ENCODE data around the gene KIAA1614.

DNA sequence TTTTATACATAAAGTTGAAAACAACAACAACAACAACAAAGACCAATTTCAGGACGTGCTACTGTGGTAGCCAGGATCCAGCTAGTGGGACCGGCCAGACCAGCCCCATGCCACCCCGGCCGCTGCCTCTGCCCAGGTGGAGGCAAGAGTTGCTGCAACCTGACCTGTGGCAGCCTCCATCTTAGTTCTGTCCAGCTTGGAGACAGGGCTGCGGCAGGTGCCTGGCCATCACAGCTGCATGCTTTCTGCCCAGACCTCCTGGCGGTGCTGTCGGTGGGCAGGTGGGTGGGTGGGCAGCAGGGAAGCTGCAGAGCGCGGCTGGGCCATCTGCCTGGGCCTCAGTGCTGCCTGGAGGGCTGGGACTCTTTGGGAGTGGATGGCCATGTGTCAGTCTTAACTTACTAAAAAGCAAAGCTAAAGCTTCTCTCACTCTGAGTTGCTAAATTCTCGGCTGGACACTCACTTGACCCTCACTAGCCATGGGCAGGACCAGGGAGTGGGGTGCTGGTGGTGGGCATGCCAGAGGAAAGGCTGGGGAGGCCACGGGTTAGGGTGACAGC is 38.6 kb downstream of the KIAA1614 start:
- TF ChIP-seq, protein P1, sequence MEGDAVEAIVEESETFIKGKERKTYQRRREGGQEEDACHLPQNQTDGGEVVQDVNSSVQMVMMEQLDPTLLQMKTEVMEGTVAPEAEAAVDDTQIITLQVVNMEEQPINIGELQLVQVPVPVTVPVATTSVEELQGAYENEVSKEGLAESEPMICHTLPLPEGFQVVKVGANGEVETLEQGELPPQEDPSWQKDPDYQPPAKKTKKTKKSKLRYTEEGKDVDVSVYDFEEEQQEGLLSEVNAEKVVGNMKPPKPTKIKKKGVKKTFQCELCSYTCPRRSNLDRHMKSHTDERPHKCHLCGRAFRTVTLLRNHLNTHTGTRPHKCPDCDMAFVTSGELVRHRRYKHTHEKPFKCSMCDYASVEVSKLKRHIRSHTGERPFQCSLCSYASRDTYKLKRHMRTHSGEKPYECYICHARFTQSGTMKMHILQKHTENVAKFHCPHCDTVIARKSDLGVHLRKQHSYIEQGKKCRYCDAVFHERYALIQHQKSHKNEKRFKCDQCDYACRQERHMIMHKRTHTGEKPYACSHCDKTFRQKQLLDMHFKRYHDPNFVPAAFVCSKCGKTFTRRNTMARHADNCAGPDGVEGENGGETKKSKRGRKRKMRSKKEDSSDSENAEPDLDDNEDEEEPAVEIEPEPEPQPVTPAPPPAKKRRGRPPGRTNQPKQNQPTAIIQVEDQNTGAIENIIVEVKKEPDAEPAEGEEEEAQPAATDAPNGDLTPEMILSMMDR (IDR thresholded peaks at IDR 0.05) = no peak
- no peak for TF ChIP-seq TEAD4 (IDR thresholded peaks at IDR 0.05; ENCODE audit: borderline replicate concordance, insufficient read depth)
- TF ChIP-seq MAX (IDR thresholded peaks at IDR 0.05; ENCODE audit: low read depth) = no peak
- no peak for TF ChIP-seq EP300 (IDR thresholded peaks at IDR 0.05; ENCODE audit: borderline replicate concordance in 1 of 2, low read depth in 1 of 2, low read length in 1 of 2)
- TF ChIP-seq MEF2A (IDR thresholded peaks at IDR 0.05; ENCODE audit: borderline replicate concordance, low read depth) = no peak
- no peak for TF ChIP-seq EZH2phosphoT487 (IDR thresholded peaks at IDR 0.05; ENCODE audit: borderline replicate concordance, low read depth)
- TF ChIP-seq POLR2AphosphoS5 (IDR thresholded peaks at IDR 0.05; ENCODE audit: low read depth, low read length) = no peak
- no peak for TF ChIP-seq RXRA (IDR thresholded peaks at IDR 0.05; ENCODE audit: borderline replicate concordance, low read depth)
